GM13977 (cell line): Measurements from ENCODE around the gene DGKZ.

Experiments used
- DNase-seq: peaks from one replicate; pipeline ENCODE4 v3.0.0; 2012; ENCODE audit warnings: low spot score
- in situ Hi-C: fragments of 300-500 bp; cut with MboI; formaldehyde crosslinking; loops from one replicate; pipeline ENCODE4 v1.12.0; 2022; ENCODE audit warnings: low sequenced_read_pairs, low pct_unique_long_range_greater_than_20kb, mixed read lengths, inconsistent platforms; ENCODE audit not compliant: unreplicated experiment
- TF ChIP-seq, protein P1 (sequence below): IDR thresholded peaks from 2 replicates; pipeline ENCODE4 v1.5.1; 2012; ENCODE audit warnings: mild to moderate bottlenecking, control low read depth; ENCODE audit not compliant: insufficient read depth; ENCODE audit errors: extremely low read depth, missing control alignments

Gene DGKZ

DNA sequence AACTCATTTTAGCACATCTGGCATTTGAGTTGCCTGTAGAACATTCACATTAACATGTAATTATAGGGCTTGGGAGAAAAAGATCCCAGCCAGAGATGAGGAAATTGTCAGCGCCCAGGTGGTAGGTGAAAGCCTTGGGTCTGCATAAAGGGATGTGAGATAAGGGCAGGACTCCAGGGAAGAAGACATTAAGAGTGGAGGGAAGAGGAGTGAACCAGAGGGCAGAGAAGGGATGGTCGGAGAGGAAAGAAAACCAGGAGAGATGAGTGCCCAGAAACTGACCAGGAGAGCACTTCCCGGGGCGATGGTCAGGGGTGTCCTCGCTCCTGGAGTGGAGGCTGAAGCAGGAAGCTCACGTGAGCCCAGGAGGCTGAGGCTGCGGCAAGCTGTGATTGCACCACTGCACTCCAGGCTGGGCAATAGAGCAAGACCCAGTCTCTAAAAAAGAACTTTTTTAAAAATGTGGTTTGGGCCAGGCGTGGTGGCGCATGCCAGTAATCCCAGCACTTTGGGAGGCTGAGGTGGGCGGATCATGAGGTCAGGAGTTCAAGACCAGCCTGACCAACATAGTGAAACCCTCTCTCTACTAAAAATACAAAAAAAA is 20.3 kb upstream of the DGKZ start:
- TF ChIP-seq, protein P1, sequence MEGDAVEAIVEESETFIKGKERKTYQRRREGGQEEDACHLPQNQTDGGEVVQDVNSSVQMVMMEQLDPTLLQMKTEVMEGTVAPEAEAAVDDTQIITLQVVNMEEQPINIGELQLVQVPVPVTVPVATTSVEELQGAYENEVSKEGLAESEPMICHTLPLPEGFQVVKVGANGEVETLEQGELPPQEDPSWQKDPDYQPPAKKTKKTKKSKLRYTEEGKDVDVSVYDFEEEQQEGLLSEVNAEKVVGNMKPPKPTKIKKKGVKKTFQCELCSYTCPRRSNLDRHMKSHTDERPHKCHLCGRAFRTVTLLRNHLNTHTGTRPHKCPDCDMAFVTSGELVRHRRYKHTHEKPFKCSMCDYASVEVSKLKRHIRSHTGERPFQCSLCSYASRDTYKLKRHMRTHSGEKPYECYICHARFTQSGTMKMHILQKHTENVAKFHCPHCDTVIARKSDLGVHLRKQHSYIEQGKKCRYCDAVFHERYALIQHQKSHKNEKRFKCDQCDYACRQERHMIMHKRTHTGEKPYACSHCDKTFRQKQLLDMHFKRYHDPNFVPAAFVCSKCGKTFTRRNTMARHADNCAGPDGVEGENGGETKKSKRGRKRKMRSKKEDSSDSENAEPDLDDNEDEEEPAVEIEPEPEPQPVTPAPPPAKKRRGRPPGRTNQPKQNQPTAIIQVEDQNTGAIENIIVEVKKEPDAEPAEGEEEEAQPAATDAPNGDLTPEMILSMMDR: no peak
- DNase-seq: no peak
- in situ Hi-C loops: no loop called here

GRCh38 chr11:46327829-46328228 is 19.4 kb upstream of the DGKZ start:
- TF ChIP-seq, protein P1: no peak
- in situ Hi-C loops: no loop called here
- no peak for DNase-seq

DNA sequence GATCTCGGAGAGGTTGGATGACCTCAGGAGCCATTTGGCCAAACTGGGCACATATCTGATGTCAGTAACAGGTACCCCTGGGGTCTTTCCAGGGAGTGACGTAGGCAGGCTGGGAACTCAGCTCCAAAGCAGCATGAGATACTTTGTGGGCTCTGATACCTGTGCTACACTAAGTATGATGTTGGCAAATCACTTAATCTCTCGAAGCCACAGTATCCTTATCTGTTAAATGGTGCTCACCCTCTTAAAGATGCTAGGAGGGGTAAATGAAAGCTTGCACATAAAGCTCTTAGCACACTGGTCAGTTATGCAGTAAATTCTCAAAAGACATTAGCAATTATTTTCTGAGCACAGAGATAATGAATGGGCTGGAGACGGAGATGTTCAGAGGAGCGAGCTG is 17.1 kb upstream of the DGKZ start:
- TF ChIP-seq, protein P1: no peak
- in situ Hi-C loops: no loop called here
- no peak for DNase-seq

DNA sequence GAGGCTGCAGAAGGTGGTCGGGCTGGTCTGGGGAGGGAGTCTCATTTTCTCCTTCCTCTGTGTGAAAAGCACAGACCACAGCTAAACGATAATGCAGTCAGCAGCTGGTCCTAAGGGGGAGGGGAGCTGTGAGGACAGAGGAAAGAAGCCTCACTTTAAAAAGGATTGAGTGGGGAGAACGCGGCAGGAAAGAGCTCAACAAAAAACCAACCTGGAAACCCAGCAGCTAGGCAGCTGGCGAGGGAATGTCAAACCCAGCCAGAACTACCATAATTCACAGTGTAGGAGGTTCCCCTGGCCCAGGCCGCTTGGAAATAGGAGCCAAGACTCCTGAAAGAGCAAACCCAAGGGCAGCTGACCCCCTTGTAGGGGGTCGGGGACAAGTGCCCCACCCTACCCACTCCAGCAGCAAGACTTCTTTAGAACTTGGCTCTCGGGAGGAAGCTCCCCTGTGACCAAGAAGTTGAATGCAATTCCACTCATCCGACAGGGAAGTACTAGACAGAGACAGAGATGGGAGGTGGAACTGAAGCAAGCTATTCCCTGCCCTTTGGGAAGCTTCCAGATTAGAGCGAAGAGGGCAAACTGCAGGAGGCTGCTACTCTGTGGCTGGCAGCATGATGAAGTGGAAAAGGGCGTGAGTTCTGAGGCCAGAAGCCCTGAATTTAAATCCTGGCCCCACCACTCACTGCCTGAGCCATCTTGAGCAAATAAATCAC is 16.5 kb upstream of the DGKZ start:
- DNase-seq: no peak
- in situ Hi-C loops: no loop called here
- TF ChIP-seq, protein P1: no peak

DNA sequence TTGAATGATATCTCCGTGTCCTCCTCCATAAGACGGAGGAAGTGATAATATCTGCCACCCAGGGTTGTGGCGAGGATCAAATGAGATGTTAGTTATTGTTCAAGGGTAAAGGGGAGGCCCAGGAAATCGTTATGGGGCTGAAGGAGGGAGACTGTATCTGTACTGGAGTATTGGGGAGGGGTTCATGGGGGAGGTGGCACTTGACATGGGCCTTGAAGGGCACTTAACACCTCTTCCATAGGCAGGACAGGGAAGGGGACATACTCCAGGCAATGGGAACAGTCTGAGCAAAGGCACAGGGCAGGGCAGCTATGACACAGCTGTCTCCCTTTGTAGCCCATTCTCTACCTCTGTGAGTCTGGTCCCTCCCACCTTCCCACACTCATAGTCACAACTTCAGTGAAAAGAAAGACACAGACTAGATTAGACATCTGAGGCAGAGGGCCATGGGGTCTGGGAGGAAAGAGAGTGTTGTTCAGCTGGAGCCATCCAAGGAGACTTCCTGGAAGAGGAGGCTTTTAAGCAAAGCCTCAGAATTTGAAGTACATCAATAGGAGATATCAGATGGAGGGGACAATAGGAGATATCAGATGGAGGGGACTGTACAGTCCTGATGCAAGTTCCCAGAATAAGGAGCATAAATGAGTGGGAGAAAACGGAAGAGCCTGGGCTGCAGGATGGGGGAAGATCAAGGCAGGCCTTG is 15.8 kb upstream of the DGKZ start:
- in situ Hi-C loops: no loop called here

GRCh38 chr11:46332093-46332567 is 15.1 kb upstream of the DGKZ start:
- no peak for DNase-seq
- TF ChIP-seq, protein P1: no peak
- in situ Hi-C loops: no loop called here

More for the DNA sequence above, 15.8 kb upstream of the DGKZ start:
- TF ChIP-seq, protein P1: no peak
- DNase-seq: no peak
